GM19463 (cell line): ENCODE data around the gene HOXC10.

Experiments
- ATAC-seq: cut with Tn5 transposase; IDR thresholded peaks from one replicate; pipeline ENCODE4 v1.9.1; 2021; ENCODE audit warnings: mild to moderate bottlenecking, moderate library complexity; ENCODE audit not compliant: unreplicated experiment

Gene HOXC10

GRCh38 chr12:54036620-54037359 lies 51.8 kb downstream of the HOXC10 start:
- ATAC-seq, result peak; percentile 66

DNA sequence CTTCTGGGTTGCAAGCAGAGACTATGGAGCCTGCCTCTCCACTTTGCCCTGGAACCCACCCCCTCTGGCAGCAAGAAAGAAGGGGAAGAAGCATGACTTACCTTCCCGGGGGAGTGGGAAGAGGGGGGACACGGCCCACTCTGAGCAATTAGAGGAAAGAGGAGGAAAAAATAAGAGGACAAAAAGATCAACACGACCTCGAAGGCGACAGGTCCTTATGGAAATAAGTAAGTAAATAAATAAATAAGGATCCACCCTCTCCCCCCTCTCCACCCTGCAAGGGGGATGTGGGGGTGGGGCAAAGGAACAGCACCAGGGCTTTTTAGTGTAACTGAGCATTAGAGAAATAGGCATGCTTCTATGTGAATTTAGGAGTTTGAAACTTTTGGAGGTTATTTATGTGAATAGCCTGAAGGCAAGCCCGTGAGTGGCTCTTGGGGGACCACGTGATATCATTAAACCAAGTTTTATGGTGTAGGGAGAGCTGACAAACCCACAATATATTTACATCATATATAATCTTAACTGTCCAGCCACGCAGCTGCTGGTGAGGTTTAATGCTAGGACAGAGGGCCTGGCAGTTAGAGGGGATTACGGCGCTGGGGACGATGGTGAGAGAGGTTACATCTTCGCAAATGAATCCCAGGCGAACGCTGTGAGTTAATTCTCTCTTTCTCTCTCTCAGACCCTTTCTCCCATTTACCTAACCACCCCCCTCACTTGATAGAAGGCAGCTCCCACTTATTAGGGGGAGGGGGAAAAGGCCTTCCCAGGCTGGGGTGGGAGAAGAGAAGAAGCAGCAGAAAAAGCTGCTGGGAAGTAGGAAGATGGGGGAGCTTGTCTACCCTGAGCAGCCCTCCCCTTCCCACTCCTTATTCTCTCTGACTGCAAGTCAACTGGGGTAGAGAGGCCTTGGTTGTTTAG lies 52.7 kb downstream of the HOXC10 start:
- ATAC-seq, result no peak

GRCh38 chr12:54038284-54038870 lies 53.4 kb downstream of the HOXC10 start:
- no peak for ATAC-seq

GRCh38 chr12:54038871-54039414 lies 54.0 kb downstream of the HOXC10 start:
- no peak for ATAC-seq

GRCh38 chr12:54039417-54040147 lies 54.6 kb downstream of the HOXC10 start:
- no peak for ATAC-seq
